Astrocyte (in vitro differentiated cells and primary cell): ENCODE results near the gene DYRK3. TPM values are rescaled to one million over a fixed set of nuclear protein-coding genes. Genes with fewer than 3 reads are reported as not detected.
A peak's percentile ranks its signal among the peaks of the same experiment; 100 is the strongest.

ENCODE experiments used
- DNase-seq: peaks from one replicate; pipeline ENCODE4 v3.0.0-alpha.2; 2010; ENCODE audit warnings: low read depth
- FAIRE-seq: peaks from 2 replicates; lab custom pipeline; 2011; peaks lifted over from hg19 to GRCh38; lab: Jason Lieb, UNC
- H2AFZ ChIP-seq: 2 replicates; pipeline ENCODE4 v1.6.0; 2012; ENCODE audit warnings: low read depth, low read length, inconsistent platforms
- H3K27ac ChIP-seq: 2 replicates; pipeline ENCODE4 v1.5.1; 2011; ENCODE audit warnings: low read depth, low read length, inconsistent platforms
- H3K27me3 ChIP-seq: 2 replicates; pipeline ENCODE4 v1.6.0; 2011; ENCODE audit warnings: low read length, inconsistent platforms; ENCODE audit not compliant: insufficient read depth
- H3K36me3 ChIP-seq: 2 replicates; pipeline ENCODE4 v1.5.1; 2011; ENCODE audit warnings: low read length, inconsistent platforms; ENCODE audit not compliant: insufficient read depth
- H3K4me1 ChIP-seq: 2 replicates; pipeline ENCODE4 v1.5.1; 2011; ENCODE audit warnings: low read length, inconsistent platforms; ENCODE audit not compliant: insufficient read depth
- H3K4me2 ChIP-seq: 2 replicates; pipeline ENCODE4 v1.6.0; 2012; ENCODE audit warnings: low read length, inconsistent platforms
- H3K4me3 ChIP-seq: 2 replicates; pipeline ENCODE4 v1.5.1; 2011; ENCODE audit warnings: low read depth, mild to moderate bottlenecking, low read length, inconsistent platforms; ENCODE audit not compliant: insufficient read depth
- H3K79me2 ChIP-seq: 2 replicates; pipeline ENCODE4 v1.6.0; 2012; ENCODE audit warnings: mild to moderate bottlenecking, low read length, inconsistent platforms; ENCODE audit not compliant: insufficient read depth
- H3K9ac ChIP-seq: 2 replicates; pipeline ENCODE4 v1.6.0; 2012; ENCODE audit warnings: mild to moderate bottlenecking, low read length, inconsistent platforms
- H3K9me3 ChIP-seq: 2 replicates; pipeline ENCODE4 v1.5.1; 2012; ENCODE audit warnings: low read depth, mild to moderate bottlenecking, low read length, inconsistent platforms; ENCODE audit not compliant: insufficient read depth
- H4K20me1 ChIP-seq: 2 replicates; pipeline ENCODE4 v1.6.0; 2012; ENCODE audit warnings: low read length, inconsistent platforms; ENCODE audit not compliant: insufficient read depth
- H3K27ac Mint-ChIP-seq: one replicate; pipeline ENCODE4 v1.8.0; 2021; ENCODE audit warnings: mild to moderate bottlenecking, mixed read lengths; ENCODE audit not compliant: unreplicated experiment
- H3K27me3 Mint-ChIP-seq: one replicate; pipeline ENCODE4 v1.8.0; 2021; ENCODE audit warnings: low read depth, mixed read lengths; ENCODE audit not compliant: unreplicated experiment
- H3K36me3 Mint-ChIP-seq: one replicate; pipeline ENCODE4 v1.8.0; 2021; ENCODE audit warnings: low read depth, mixed read lengths; ENCODE audit not compliant: unreplicated experiment
- H3K4me1 Mint-ChIP-seq: one replicate; pipeline ENCODE4 v1.8.0; 2021; ENCODE audit warnings: low read depth, mixed read lengths; ENCODE audit not compliant: unreplicated experiment
- H3K4me3 Mint-ChIP-seq: one replicate; pipeline ENCODE4 v1.8.0; 2021; ENCODE audit warnings: mild to moderate bottlenecking, moderate library complexity, mixed read lengths; ENCODE audit not compliant: unreplicated experiment
- H3K9me3 Mint-ChIP-seq: one replicate; pipeline ENCODE4 v1.8.0; 2021; ENCODE audit warnings: mild to moderate bottlenecking, mixed read lengths; ENCODE audit not compliant: unreplicated experiment
- CTCF ChIP-seq: IDR thresholded peaks from 2 replicates; pipeline ENCODE4 v1.5.1; 2011; ENCODE audit warnings: low read depth, mild to moderate bottlenecking, inconsistent platforms, low read length, moderate library complexity; ENCODE audit not compliant: insufficient read depth
- EZH2 ChIP-seq: IDR thresholded peaks from 2 replicates; pipeline ENCODE4 v1.6.1; 2012; ENCODE audit warnings: mild to moderate bottlenecking, low read length, inconsistent platforms; ENCODE audit not compliant: insufficient read depth
- total RNA-seq: library from RNA; stranded (reverse); gene quantifications from 2 replicates; pipeline ENCODE4 v1.2.1, GENCODE V29; 2021

Gene DYRK3
- total RNA-seq, 1 donor from 2014 or later: 8.2 TPM

GRCh38 chr1:206687251-206687914 is 52.0 kb downstream of the DYRK3 start:
- H3K9me3 ChIP-seq: no peaks in the 10 kb centered on the region
- Mint-ChIP-seq H3K27ac (no peak overlapping the region), H3K36me3 (peaks cover 2% of the 10 kb centered on the region), H3K4me1 (peaks cover 43% of the 10 kb centered on the region), H3K9me3 (no peaks in the 10 kb centered on the region), H3K4me3 (peak overlapping the region; percentile 99), H3K27me3 (peaks cover 18% of the 10 kb centered on the region)
- H4K20me1 ChIP-seq: peaks cover 63% of the 10 kb centered on the region
- H2AFZ ChIP-seq: no peak overlapping the region
- H3K79me2 ChIP-seq: peaks cover 70% of the 10 kb centered on the region
- peak overlapping the region; percentile 97 for H3K9ac ChIP-seq
- H3K27ac ChIP-seq: no peak overlapping the region
- H3K4me3 ChIP-seq: peak overlapping the region; percentile 90
- DNase-seq (no peak), FAIRE-seq (no peak)
- TF ChIP-seq CTCF (no peak), EZH2 (no peak)
- peaks cover 28% of the 10 kb centered on the region for H3K4me1 ChIP-seq
- peak overlapping the region; percentile 89 for H3K4me2 ChIP-seq
- H3K27me3 ChIP-seq: peaks cover 10% of the 10 kb centered on the region
- H3K36me3 ChIP-seq: no peaks in the 10 kb centered on the region

- H3K4me3 ChIP-seq: peak overlapping the region; percentile 90
- DNase-seq: peak; percentile 65
- FAIRE-seq: no peak
- Mint-ChIP-seq H3K9me3 (no peaks in the 10 kb centered on the region), H3K4me1 (peaks cover 49% of the 10 kb centered on the region), H3K27me3 (peaks cover 13% of the 10 kb centered on the region), H3K36me3 (peaks cover 4% of the 10 kb centered on the region), H3K4me3 (peak overlapping the region; percentile 99), H3K27ac (peak overlapping the region; percentile 54)
- no peak overlapping the region for H2AFZ ChIP-seq
- H3K9ac ChIP-seq: peak overlapping the region; percentile 97
- H4K20me1 ChIP-seq: peaks cover 68% of the 10 kb centered on the region
- H3K4me1 ChIP-seq: peaks cover 34% of the 10 kb centered on the region
- no peak for TF ChIP-seq CTCF
- H3K4me2 ChIP-seq: peak overlapping the region; percentile 89
- no peaks in the 10 kb centered on the region for H3K36me3 ChIP-seq
- no peak overlapping the region for H3K27ac ChIP-seq
- H3K79me2 ChIP-seq: peaks cover 76% of the 10 kb centered on the region
- no peaks in the 10 kb centered on the region for H3K9me3 ChIP-seq
- peaks cover 10% of the 10 kb centered on the region for H3K27me3 ChIP-seq
Measured at GRCh38 chr1:206687915-206688442, 52.6 kb downstream of the DYRK3 start.

GRCh38 chr1:206690516-206690915 is 55.2 kb downstream of the DYRK3 start:
- Histone ChIP-seq H3K27me3 (no peaks in the 10 kb centered on the region), H2AFZ (no peak overlapping the region), H3K4me1 (peaks cover 53% of the 10 kb centered on the region), H3K4me3 (no peak overlapping the region), H3K79me2 (peaks cover 99% of the 10 kb centered on the region), H3K27ac (no peak overlapping the region), H3K9me3 (no peaks in the 10 kb centered on the region), H3K9ac (no peak overlapping the region), H3K36me3 (no peaks in the 10 kb centered on the region), H4K20me1 (peaks cover 94% of the 10 kb centered on the region), H3K4me2 (no peak overlapping the region)
- Mint-ChIP-seq H3K4me1 (peaks cover 71% of the 10 kb centered on the region), H3K36me3 (peaks cover 5% of the 10 kb centered on the region), H3K27me3 (no peaks in the 10 kb centered on the region), H3K4me3 (no peak overlapping the region), H3K27ac (peak overlapping the region; percentile 6), H3K9me3 (no peaks in the 10 kb centered on the region)
- no peak for TF ChIP-seq EZH2
- TF ChIP-seq CTCF: no peak
- DNase-seq: no peak
- no peak for FAIRE-seq
